Stimulated activated CD4-positive, alpha-beta T cell treated with anti-CD3 and anti-CD28 coated beads, Interleukin-4, amount 100 ng/mL, for 24 hours (primary cell): ENCODE measurements around the gene STK32C.
"Not testable (repeated sequence)": the region's sequence is repeated elsewhere in the genome, so short reads cannot be mapped to it uniquely, and the experiment has no call there.

Source experiments
- DNase-seq: peaks from one replicate; pipeline ENCODE4 v3.0.0-alpha.2; 2020

Gene STK32C

DNA sequence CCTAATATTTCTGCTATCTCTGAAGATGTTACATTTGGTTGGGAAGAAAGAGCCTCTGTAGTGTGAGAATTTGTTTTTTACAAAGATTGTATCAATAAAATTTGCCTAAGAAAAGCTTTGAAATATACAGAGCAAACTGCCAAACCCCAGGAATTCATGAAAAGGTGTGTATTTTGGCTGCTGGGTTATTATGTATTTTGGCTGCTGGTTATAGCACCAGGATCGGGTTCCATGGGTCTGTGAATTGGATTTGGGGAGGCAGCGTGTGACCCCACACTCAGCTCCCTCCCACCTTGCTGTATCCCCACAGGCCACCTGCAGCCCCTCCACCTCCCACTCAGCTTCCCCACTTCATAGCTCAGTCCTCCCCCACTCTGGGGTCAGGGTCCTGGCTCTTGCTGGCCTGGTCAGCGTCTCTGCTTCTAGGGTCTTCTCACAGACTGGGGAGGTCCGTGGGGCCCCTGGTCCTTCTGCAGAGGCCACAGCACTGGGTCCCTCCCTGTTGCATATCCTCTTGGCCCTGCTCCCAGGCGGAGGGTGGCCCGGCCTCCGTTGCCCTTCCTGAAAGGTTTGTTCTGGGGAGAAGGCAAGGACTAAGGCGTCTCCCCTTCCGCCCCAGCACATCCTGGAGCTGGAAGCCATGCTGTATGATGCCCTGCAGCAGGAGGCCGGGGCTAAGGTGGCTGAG lies 145.0 kb downstream of the STK32C start:
- DNase-seq, result no peak

DNA sequence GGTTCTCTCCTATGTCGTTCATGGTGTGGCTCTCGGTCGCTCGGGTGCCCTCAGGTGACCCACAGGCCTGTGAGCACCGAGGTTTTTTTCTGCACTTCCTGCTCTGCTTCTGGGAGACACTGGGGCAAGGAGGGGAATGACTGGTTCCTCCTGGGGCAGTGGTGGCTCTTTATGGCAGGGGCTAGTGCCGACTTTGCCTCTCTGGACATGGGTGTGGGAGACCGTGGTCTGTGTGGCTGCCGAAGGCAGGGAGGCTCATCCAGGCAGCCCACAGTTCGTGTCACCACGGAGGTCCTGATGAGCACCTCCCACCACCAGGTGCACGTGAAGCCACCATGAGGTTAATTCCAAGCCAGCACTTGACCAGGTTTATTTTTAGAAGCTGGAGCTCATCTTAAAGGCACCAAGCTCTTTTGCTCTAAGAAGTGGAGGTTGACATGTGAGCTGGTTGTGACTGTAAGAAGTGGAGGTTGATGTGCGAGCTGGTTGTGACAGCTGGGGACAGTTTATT lies 145.7 kb downstream of the STK32C start:
- no peak for DNase-seq

DNA sequence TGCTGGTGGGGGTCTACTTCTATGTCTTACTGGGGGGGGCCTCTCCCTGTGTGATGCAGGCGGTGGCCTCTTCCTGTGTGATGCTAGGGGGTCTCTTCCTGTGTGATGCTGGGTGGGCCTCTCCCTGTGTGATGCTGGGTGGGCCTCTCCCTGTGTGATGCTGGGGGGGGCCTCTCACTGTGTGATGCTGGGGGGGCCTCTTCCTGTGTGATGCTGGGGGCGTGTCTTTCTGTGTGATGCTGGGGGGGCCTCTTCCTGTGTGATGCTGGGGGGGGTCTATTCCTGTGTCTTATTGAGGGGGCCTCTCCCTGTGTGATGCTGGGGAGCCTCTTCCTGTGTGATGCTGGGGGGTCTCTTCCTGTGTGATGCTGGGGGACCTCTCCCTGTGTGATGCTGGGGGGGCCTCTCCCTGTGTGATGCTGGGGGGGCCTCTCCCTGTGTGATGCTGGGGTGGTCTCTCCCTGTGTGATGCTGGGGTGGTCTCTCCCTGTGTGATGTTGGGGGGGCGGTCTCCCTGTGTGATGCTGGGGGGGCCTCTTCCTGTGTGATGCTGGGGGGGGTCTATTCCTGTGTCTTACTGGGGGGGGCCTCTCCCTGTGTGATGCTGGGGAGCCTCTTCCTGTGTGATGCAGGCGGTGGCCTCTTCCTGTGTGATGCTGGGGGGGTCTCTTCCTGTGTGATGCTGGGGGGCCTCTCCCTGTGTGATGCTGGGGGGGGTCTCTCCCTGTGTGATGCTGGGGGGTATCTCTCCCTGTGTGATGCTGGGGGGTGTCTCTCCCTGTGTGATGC lies 146.7 kb downstream of the STK32C start:
- not testable (repeated sequence) for DNase-seq

DNA sequence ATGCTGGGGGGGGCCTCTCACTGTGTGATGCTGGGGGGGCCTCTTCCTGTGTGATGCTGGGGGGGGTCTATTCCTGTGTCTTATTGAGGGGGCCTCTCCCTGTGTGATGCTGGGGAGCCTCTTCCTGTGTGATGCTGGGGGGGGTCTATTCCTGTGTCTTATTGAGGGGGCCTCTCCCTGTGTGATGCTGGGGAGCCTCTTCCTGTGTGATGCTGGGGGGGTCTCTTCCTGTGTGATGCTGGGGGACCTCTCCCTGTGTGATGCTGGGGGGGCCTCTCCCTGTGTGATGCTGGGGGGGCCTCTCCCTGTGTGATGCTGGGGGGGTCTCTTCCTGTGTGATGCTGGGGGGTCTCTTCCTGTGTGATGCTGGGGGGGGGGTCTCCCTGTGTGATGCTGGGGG lies 147.5 kb downstream of the STK32C start:
- not testable (repeated sequence) for DNase-seq

DNA sequence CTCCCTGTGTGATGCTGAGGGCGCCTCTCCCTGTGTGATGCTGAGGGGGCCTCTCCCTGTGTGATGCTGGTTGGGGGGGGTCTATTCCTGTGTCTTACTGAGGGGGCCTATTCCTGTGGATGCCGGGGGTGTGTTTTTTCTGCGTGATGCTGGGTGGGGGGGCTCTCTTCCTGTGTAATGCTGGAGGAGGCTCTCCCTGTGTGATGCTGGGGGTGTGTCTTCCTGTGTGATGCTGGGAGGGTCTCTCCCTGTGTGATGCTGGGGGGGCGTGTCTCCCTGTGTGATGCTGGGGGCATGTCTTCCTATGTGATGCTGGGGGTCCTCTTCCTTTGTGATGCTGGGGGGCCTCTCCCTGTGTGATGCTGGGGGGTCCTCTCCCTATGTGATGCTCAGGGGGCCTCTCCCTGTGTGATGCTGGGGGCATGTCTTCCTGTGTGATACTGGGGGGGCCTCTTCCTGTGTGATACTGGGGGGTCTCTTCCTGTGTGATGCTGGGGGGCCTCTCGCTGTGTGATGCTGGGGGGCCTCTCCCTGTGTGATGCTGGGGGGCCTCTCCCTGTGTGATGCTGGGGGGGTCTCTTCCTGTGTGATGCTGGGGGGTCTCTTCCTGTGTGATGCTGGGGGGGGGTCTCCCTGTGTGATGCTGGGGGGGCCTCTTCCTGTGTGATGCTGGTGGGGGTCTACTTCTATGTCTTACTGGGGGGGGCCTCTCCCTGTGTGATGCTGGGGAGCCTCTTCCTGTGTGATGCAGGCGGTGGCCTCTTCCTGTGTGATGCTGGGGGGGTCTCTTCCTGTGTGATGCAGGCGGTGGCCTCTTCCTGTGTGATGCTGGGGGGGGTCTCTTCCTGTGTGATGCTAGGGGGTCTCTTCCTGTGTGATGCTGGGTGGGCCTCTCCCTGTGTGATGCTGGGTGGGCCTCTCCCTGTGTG lies 148.2 kb downstream of the STK32C start:
- not testable (repeated sequence) for DNase-seq

DNA sequence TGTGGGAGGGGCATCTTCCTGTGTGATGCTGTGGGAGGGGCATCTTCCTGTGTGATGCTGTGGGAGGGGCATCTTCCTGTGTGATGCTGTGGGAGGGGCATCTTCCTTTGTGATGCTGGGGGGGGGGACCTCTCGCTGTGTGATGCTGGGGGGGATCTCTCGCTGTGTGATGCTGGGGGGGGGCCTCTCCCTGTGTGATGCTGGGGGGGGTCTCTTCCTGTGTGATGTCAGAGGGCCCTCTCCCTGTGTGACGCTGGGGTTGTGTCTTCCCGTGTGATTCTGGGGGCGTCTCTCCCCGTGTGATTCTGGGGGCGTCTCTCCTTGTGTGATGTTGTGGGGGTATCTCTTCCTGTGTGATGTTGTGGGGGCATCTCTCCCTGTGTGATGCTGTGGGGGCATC lies 148.9 kb downstream of the STK32C start:
- no peak for DNase-seq

DNA sequence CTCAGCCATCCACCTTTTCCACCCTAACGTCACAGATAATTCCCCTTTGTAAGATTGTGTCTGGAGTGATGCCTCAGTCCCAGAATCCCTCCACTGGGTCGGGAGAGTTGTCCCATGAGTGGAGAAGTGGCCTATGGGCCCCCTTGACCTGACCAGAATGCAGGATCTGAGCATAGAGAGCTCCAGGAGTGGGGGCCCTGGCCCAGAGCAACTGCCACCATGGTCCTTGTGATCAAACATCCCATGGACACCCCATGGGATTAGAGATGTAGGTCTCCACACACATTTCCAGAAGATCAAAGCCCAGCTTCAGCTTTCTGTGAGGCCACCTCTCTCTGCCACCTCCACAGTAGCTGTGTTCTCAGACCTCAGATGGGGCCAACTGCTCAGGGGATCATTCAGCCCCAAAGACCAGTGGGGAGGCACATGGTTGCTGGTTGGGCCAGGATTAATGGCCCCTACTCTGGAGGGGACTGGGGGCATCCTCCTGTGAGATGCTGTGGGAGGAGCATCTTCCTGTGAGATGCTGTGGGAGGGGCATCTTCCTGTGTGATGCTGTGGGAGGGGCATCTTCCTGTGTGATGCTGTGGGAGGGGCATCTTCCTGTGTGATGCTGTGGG lies 149.5 kb downstream of the STK32C start:
- no peak for DNase-seq
